Effector CD8-positive, alpha-beta T cell (primary cell): ENCODE measurements around the gene IMPA2.
"Not testable (repeated sequence)": the region's sequence is repeated elsewhere in the genome, so short reads cannot be mapped to it uniquely, and the experiment has no call there.

Experiments
- DNase-seq: peaks from one replicate; lab custom pipeline; 2025; lab: John Stamatoyannopoulos, UW

The IMPA2 gene

DNA sequence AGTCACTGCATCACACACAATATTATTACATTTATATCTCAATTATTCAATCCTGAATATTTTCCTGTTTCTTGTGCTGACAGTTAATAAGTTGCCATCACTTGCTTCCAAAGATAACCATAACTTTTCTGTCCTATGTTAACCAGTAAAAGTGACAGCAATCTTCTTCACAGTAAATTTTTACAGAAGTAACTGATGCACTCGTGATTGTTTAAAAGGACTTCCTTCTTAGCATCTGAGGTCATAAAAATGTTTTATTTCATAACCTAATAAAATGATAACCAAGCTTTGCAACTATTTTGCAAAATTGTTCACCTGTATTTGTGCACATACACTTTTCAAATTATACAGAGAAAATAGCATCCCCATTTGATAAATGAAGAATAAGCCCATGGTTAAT, 91.7 kb downstream of the IMPA2 start:
- no peak for DNase-seq

DNA sequence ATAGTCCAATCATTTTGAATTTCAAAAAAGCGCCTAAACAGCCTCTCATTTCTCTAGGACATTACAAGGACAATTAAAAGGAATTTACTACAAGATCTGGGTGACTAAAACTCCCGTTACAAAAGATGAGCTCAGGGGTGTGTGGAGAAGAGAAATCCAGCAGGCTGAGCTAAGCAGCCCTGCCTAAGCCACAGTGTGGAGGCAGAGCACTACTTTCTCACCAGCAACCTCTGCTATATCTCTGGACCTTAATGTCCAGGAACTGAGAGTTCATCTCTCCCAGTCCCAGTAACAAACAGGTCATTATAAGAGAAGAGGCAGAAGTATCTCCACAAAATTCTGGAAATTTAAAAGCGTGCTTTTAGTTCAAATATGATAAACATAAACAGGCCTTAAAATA, 93.4 kb downstream of the IMPA2 start:
- no peak for DNase-seq

DNA sequence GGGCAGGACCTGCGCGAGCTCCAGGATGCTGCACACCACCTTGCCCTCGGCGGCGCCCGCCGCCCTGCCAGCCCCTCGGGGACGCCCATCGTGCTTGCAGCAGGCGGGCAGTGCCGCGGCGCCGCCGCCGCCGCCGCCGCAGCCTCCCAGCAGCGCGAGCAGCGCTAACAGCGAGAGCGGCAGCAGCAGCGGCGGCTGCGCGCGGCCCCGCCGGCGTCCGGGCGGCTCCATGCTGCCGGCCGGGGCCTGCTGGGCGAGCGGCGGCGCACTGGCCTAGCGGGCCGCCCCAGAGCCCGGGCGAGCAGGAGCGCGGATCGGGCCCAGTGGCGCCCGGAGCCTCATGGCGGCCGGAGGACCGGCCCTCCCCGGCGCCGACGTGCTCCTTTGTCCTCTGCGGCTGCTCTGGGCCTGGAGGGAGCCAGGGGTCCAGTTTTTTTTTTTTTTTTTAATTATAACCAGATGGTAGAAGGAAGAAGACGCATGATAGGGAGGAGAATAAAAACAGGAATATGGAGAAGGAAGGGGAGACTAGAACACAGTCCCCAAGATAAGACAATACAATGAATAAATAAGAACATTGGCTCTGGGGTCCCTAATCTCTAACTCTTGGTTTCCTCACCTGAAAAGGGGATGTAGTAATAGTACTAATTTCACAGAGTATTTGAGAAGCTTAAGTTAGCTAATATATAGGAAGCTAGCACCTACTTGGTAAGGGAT, 95.3 kb downstream of the IMPA2 start:
- no peak for DNase-seq

DNA sequence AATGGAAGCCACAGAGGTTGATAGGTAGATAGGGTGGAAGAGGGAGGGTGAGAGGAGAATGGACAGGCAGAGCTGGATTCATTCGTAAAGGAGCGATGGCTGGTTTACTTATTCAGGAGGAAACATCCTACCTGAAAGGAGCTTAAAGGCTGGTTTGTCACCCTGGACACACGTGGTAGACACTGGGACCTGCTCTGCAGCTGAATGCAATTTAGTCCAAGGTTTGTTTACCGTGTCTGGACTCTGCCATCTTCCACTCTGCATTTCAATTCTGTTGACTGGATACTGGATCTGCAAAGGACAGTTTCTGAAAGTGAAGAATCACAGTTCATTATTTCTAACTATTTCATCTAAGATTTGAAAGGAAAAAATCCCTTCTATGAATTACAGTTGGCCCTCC, 96.7 kb downstream of the IMPA2 start:
- DNase-seq, result not testable (repeated sequence)

DNA sequence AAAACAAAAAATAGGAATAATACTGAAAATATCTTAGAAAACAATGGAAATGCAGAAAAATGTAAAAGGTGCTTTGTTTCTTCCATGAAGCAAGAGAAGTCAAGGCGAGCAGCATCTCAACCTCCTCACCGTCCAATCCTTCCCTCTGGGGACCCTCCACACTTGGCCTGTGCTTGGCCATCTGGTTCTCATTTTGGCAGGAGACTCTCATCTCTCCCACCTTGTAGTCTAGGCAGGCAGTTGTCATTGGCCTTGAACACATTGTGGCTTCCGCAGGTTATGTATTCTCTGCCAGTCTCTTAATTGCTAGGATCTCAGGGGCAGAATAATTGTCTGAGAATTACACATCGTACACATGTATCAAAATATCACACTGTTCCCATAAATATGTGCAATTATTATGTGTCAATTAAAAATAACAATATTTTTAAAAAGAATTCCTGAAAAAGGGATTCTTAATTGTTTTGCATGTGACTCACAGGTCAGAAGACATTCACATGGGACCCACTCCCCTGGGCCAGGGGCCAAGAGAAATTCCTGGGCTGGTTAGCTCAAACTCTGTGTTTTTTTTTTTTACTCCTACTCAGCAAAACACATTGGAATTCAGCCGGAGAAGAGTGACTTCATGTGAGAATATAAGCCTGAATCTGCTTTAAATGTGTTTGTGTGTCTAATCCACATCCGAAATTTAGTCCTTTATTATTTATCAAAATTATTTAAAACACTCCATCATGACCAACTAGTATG, 98.4 kb downstream of the IMPA2 start:
- DNase-seq, result no peak
